H1 (cell line): ENCODE data around the gene MIER1. TPM values are rescaled to one million over a fixed set of nuclear protein-coding genes. Genes with fewer than 3 reads are reported as not detected.

Experiments used
- CBX5 ChIP-seq: fragments of 300-800, 300-1000 bp; sonication (generic); IDR thresholded peaks from 2 replicates; pipeline ENCODE4 v1.7.1; 2016; ENCODE audit warnings: antibody characterized with exemption, low read length, low read depth
- CHD7 ChIP-seq: fragments of 300-600 bp; sonication (generic); IDR thresholded peaks from 2 replicates; pipeline ENCODE4 v1.7.1; 2012; ENCODE audit warnings: low read length, moderate library complexity, mild to moderate bottlenecking, inconsistent platforms; ENCODE audit not compliant: insufficient replicate concordance
- RXRA ChIP-seq: IDR thresholded peaks from 2 replicates; pipeline ENCODE4 v1.6.1; 2011; ENCODE audit warnings: low read depth, mild to moderate bottlenecking, low read length, moderate library complexity; ENCODE audit not compliant: insufficient read depth
- USF2 ChIP-seq: IDR thresholded peaks from 2 replicates; pipeline ENCODE4 v1.6.1; 2011; ENCODE audit warnings: low read length, improper control_type of control experiment
- polyA plus RNA-seq, 7 experiments: library from polyadenylated mRNA; depleted of rRNA in 3 of 7; stranded (reverse) in 5 of 7; unstranded in 2 of 7; fragments of >200 nt in 5 of 7; fragments of 200-250 nt in 2 of 7; gene quantifications; 1 replicate in 5 of 7; 2 replicates in 1 of 7; 4 replicates in 1 of 7; pipeline versions ENCODE4 v1.2.1 to v1.2.3, GENCODE V29; 2011 to 2013; ENCODE audit warnings: missing spikeins in 2 of 7, mixed read lengths in 2 of 7
- total RNA-seq: library from RNA; stranded (reverse); fragmentation: NEBNext Ultra II Directional; extraction: Animal tissue kit (Norgen Biotek cat#: 25700); gene quantifications from 2 replicates; pipeline ENCODE4 v1.2.1, GENCODE V29; 2021

Gene MIER1
- total and polyA plus RNA-seq, 2 of the 8 experiments (the other 6 are each of a cell fraction or from before 2014, with no cell fraction given) = 5.2 to 33.5 TPM

- TF ChIP-seq CHD7 (no peak), CBX5 (no peak), USF2 (no peak), RXRA (no peak)
These were observed 75.0 kb downstream of the MIER1 start (continued) for GRCh38 chr1:66999640-67000400.
